ENCODE measurements around the gene SRA1. TPM values are rescaled to one million over a fixed set of nuclear protein-coding genes. Genes with fewer than 3 reads are reported as not detected.
"Not testable (repeated sequence)": the region's sequence is repeated elsewhere in the genome, so short reads cannot be mapped to it uniquely, and the experiment has no call there.

SRA1 gene
- total RNA-seq (10 to 100 TPM; 26.8 to 30.5 (median 28.4) TPM), total RNA-seq (22.8 to 75.0 (median 37.6) reads per million in 29 experiments)
- 24.6 TPM for total RNA-seq (2013)

GRCh38 chr5:140557136-140557805 lies at the start of gene SRA1:
TSS of gene SRA1 (minus strand) at chr5:140557473. CDS start at chr5:140557452, 21 bp downstream.
- peak within 1 kb of the TSS; percentile 84 to 98 for H3K4me3 ChIP-seq (ENCODE audit: control insufficient read depth in 1 of 2, extremely low read depth in 1 of 2, low read length in 1 of 2)
- DNase-seq (peak; percentile 47 to 89 (median 69)), ATAC-seq (replicated peaks in 1 of 4) (peak; percentile 86 to 95 (median 94))
- no peaks in the 10 kb centered on the region for H3K27me3 ChIP-seq (replicated peaks in 1 of 2; ENCODE audit: control insufficient read depth in 2 of 2, extremely low read depth in 1 of 2, insufficient read depth in 2 of 2, low read length in 1 of 2)
- no peaks in the 10 kb centered on the region for H3K27me3 Mint-ChIP-seq
- peak within 1 kb of the TSS; percentile 86 to 92 for H3K27ac Mint-ChIP-seq
- H3K9me3 ChIP-seq = no peaks in the 10 kb centered on the region
- peak within 1 kb of the TSS; percentile 93 for H3K27ac ChIP-seq (ENCODE audit: low read length)
- peaks cover 10 to 31% of the 10 kb centered on the region in 2 experiments for H3K4me1 ChIP-seq (ENCODE audit: control insufficient read depth in 1 of 2, extremely low read depth in 1 of 2, insufficient read depth in 2 of 2, low read length in 2 of 2)
- WGBS (ENCODE audit: insufficient coverage) = under 1% methylated on average over 46 of the region's 46 CpGs
- peaks cover 0 to 19% of the 10 kb centered on the region in 2 donors for H3K36me3 ChIP-seq (ENCODE audit: control insufficient read depth in 2 of 2, extremely low read depth in 1 of 2, insufficient read depth in 1 of 2, low read length in 1 of 2)
- POLR2A ChIA-PET = interaction anchor here (0.6 to 1.3 kb wide), 7 partner anchors 10 to 301 kb away, joined by 3 to 10 read pairs (median 3); partner anchors contain the start of genes EIF4EBP3 (in 2 of the 2) and ANKHD1 (in 1 of the 2)
- CTCF ChIA-PET = no interaction called here
- no peaks in the 10 kb centered on the region for H3K9me3 Mint-ChIP-seq
- peaks cover 56 to 65% (median 58%) of the 10 kb centered on the region in 3 donors for H3K4me1 Mint-ChIP-seq
- peaks cover 27% of the 10 kb centered on the region for H3K36me3 Mint-ChIP-seq
- H3K4me3 Mint-ChIP-seq = peak within 1 kb of the TSS; percentile 87 to 91 (median 88)

GRCh38 chr5:140607031-140607430 lies 49.8 kb upstream of the SRA1 start:
- Mint-ChIP-seq H3K27me3 (peaks cover 4 to 9% of the 10 kb centered on the region in 2 donors), H3K4me3 (no peak overlapping the region), H3K36me3 (no peaks in the 10 kb centered on the region), H3K9me3 (no peaks in the 10 kb centered on the region), H3K4me1 (peaks cover 7 to 9% (median 9%) of the 10 kb centered on the region in 3 donors), H3K27ac (no peak overlapping the region)
- ChIA-PET CTCF (interaction anchor here in 1 of 2 donors (0.7 kb wide), 1 partner anchor 30 kb away, joined by 3 read pairs; no protein-coding TSS in a partner anchor), POLR2A (no interaction called here)
- Histone ChIP-seq H3K27me3 (replicated peaks in 1 of 2; ENCODE audit: control insufficient read depth in 2 of 2, extremely low read depth in 1 of 2, insufficient read depth in 2 of 2, low read length in 1 of 2) (peaks cover 0 to 5% of the 10 kb centered on the region in 2 experiments), H3K4me3 (ENCODE audit: control insufficient read depth in 1 of 2, extremely low read depth in 1 of 2, low read length in 1 of 2) (no peak overlapping the region), H3K27ac (ENCODE audit: low read length) (no peak overlapping the region), H3K4me1 (ENCODE audit: control insufficient read depth in 1 of 2, extremely low read depth in 1 of 2, insufficient read depth in 2 of 2, low read length in 2 of 2) (peaks cover 0 to 6% of the 10 kb centered on the region in 2 experiments), H3K9me3 (no peaks in the 10 kb centered on the region), H3K36me3 (ENCODE audit: control insufficient read depth in 2 of 2, extremely low read depth in 1 of 2, insufficient read depth in 1 of 2, low read length in 1 of 2) (no peaks in the 10 kb centered on the region)
- ATAC-seq (replicated peaks in 1 of 4) (no peak), DNase-seq (no peak)
- no CpG with 5 or more reads among the region's 2 CpGs for WGBS (ENCODE audit: insufficient coverage)

GRCh38 chr5:140605879-140606278 lies 48.6 kb upstream of the SRA1 start:
- no peak overlapping the region for H3K27ac ChIP-seq (ENCODE audit: low read length)
- Mint-ChIP-seq H3K4me1 (peaks cover 1 to 5% (median 3%) of the 10 kb centered on the region in 3 donors), H3K9me3 (no peaks in the 10 kb centered on the region), H3K27ac (no peak overlapping the region), H3K36me3 (no peaks in the 10 kb centered on the region), H3K4me3 (no peak overlapping the region), H3K27me3 (no peaks in the 10 kb centered on the region)
- ChIA-PET CTCF (no interaction called here), POLR2A (interaction anchor here in 1 of 2 donors (0.6 kb wide), 1 partner anchor 191 kb away, joined by 5 read pairs; no protein-coding TSS in a partner anchor)
- DNase-seq = no peak
- H3K9me3 ChIP-seq = no peaks in the 10 kb centered on the region
- H3K4me3 ChIP-seq (ENCODE audit: control insufficient read depth in 1 of 2, extremely low read depth in 1 of 2, low read length in 1 of 2) = no peak overlapping the region
- peaks cover 0 to 6% of the 10 kb centered on the region in 2 experiments for H3K4me1 ChIP-seq (ENCODE audit: control insufficient read depth in 1 of 2, extremely low read depth in 1 of 2, insufficient read depth in 2 of 2, low read length in 2 of 2)
- H3K27me3 ChIP-seq (replicated peaks in 1 of 2; ENCODE audit: control insufficient read depth in 2 of 2, extremely low read depth in 1 of 2, insufficient read depth in 2 of 2, low read length in 1 of 2) = peaks cover 0 to 5% of the 10 kb centered on the region in 2 experiments
- ATAC-seq (replicated peaks in 1 of 4) = no peak
- H3K36me3 ChIP-seq (ENCODE audit: control insufficient read depth in 2 of 2, extremely low read depth in 1 of 2, insufficient read depth in 1 of 2, low read length in 1 of 2) = no peaks in the 10 kb centered on the region
- WGBS (ENCODE audit: insufficient coverage) = no CpG with 5 or more reads among the region's 3 CpGs

GRCh38 chr5:140603734-140604133 lies 46.5 kb upstream of the SRA1 start:
- peaks cover 0 to 2% of the 10 kb centered on the region in 2 experiments for H3K27me3 ChIP-seq (replicated peaks in 1 of 2; ENCODE audit: control insufficient read depth in 2 of 2, extremely low read depth in 1 of 2, insufficient read depth in 2 of 2, low read length in 1 of 2)
- DNase-seq (no peak), ATAC-seq (replicated peaks in 1 of 4) (no peak)
- H3K4me3 ChIP-seq (ENCODE audit: control insufficient read depth in 1 of 2, extremely low read depth in 1 of 2, low read length in 1 of 2) = no peak overlapping the region
- H3K4me3 Mint-ChIP-seq = no peak overlapping the region
- H3K27me3 Mint-ChIP-seq = no peaks in the 10 kb centered on the region
- H3K4me1 Mint-ChIP-seq = no peaks in the 10 kb centered on the region
- no peak overlapping the region for H3K27ac Mint-ChIP-seq
- H3K9me3 ChIP-seq = no peaks in the 10 kb centered on the region
- ChIA-PET POLR2A (no interaction called here), CTCF (no interaction called here)
- no peaks in the 10 kb centered on the region for H3K4me1 ChIP-seq (ENCODE audit: control insufficient read depth in 1 of 2, extremely low read depth in 1 of 2, insufficient read depth in 2 of 2, low read length in 2 of 2)
- H3K36me3 ChIP-seq (ENCODE audit: control insufficient read depth in 2 of 2, extremely low read depth in 1 of 2, insufficient read depth in 1 of 2, low read length in 1 of 2) = no peaks in the 10 kb centered on the region
- no peak overlapping the region for H3K27ac ChIP-seq (ENCODE audit: low read length)
- 100% methylated on average over 1 of the region's 2 CpGs for WGBS (ENCODE audit: insufficient coverage)
- no peaks in the 10 kb centered on the region for H3K9me3 Mint-ChIP-seq
- H3K36me3 Mint-ChIP-seq = no peaks in the 10 kb centered on the region

- POLR2A ChIA-PET; H3K4me1 ChIP-seq (ENCODE audit: control insufficient read depth in 1 of 2, extremely low read depth in 1 of 2, insufficient read depth in 2 of 2, low read length in 2 of 2): not testable (repeated sequence)
Measured at GRCh38 chr5:140603446-140603698, 46.1 kb upstream of the SRA1 start.

DNA sequence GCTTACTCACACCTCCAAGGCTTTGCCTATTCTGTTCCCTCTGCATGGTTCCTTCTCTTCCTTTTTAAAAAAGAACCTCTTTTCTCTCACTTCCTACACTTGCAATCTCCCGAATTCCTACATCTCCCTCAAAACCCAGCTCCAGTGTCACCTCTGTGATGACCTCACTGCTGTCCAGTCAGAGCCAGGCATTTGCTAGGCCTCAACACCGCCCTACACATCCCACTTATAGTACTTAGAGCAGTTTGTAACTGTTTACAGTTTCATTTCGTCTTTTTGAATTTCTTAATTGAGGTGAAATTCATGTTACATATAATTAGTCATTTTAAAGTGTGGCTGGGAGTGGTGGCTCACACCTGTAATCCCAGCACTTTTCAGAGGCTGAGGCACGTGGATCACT lies 44.9 kb upstream of the SRA1 start:
- Histone ChIP-seq H3K36me3 (ENCODE audit: control insufficient read depth in 2 of 2, extremely low read depth in 1 of 2, insufficient read depth in 1 of 2, low read length in 1 of 2) (no peaks in the 10 kb centered on the region), H3K4me1 (ENCODE audit: control insufficient read depth in 1 of 2, extremely low read depth in 1 of 2, insufficient read depth in 2 of 2, low read length in 2 of 2) (no peaks in the 10 kb centered on the region), H3K27me3 (replicated peaks in 1 of 2; ENCODE audit: control insufficient read depth in 2 of 2, extremely low read depth in 1 of 2, insufficient read depth in 2 of 2, low read length in 1 of 2) (peaks cover 0 to 2% of the 10 kb centered on the region in 2 experiments), H3K27ac (ENCODE audit: low read length) (no peak overlapping the region), H3K4me3 (ENCODE audit: control insufficient read depth in 1 of 2, extremely low read depth in 1 of 2, low read length in 1 of 2) (no peak overlapping the region), H3K9me3 (no peaks in the 10 kb centered on the region)
- Mint-ChIP-seq H3K27me3 (no peaks in the 10 kb centered on the region), H3K36me3 (no peaks in the 10 kb centered on the region), H3K27ac (no peak overlapping the region), H3K4me1 (no peaks in the 10 kb centered on the region), H3K4me3 (no peak overlapping the region), H3K9me3 (no peaks in the 10 kb centered on the region)
- CTCF ChIA-PET = no interaction called here
- WGBS (ENCODE audit: insufficient coverage) = 60% methylated on average over 1 of the region's 4 CpGs
- POLR2A ChIA-PET = no interaction called here
- ATAC-seq (replicated peaks in 1 of 4) (no peak), DNase-seq (no peak)

More at GRCh38 chr5:140603446-140603698, 46.1 kb upstream of the SRA1 start:
- WGBS (ENCODE audit: insufficient coverage) = 91% methylated on average over 4 of the region's 4 CpGs
- H3K27me3 ChIP-seq (replicated peaks in 1 of 2; ENCODE audit: control insufficient read depth in 2 of 2, extremely low read depth in 1 of 2, insufficient read depth in 2 of 2, low read length in 1 of 2); CTCF ChIA-PET; H3K27me3 Mint-ChIP-seq; H3K9me3 Mint-ChIP-seq; H3K36me3 ChIP-seq (ENCODE audit: control insufficient read depth in 2 of 2, extremely low read depth in 1 of 2, insufficient read depth in 1 of 2, low read length in 1 of 2); ATAC-seq (replicated peaks in 1 of 4); H3K9me3 ChIP-seq; H3K4me3 Mint-ChIP-seq; H3K4me1 Mint-ChIP-seq; H3K27ac Mint-ChIP-seq; DNase-seq; H3K27ac ChIP-seq (ENCODE audit: low read length); H3K36me3 Mint-ChIP-seq; H3K4me3 ChIP-seq (ENCODE audit: control insufficient read depth in 1 of 2, extremely low read depth in 1 of 2, low read length in 1 of 2): not testable (repeated sequence)
